ENCODE data around the gene MT1A.

DNA sequence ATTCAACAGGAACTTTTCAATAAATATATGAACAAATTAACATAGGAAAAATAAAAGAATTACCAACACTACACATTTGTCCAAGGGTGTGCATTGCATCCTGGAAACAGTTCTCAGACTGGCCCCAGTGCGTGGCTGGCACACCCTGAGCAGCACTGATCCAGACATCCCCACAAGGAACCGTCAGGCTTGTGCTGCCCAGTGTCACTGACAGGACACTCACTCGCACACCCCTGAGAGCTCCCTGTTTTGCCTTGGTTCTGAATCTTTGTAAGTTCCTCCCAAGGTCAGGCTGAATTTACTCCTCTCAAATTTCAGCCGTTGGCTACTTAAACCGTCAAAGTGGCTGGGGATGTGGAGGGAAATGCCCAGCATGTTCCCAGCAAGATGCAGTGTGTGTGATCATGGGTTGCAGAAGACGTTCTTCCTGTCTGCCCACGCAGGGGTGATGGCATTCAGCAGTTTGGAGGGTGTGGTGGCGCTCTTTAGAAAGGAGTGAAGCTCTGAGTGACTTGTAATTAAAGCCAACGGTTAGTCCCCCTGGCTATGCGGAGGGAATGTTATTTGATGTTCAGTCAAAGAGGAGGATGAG lies 28.4 kb upstream of the MT1A start:
- no peak for TF ChIP-seq SNAI2 (CRISPR knock-in tag; IDR thresholded peaks at IDR 0.05)
- 0 out of 2 replicates have a peak, but pooled peaks have one; percentile 32 for TF ChIP-seq ZFP3 (CRISPR knock-in tag; IDR thresholded peaks at IDR 0.05)
- TF ChIP-seq ZFP30 (CRISPR knock-in tag; IDR thresholded peaks at IDR 0.05), result no peak
- TF ChIP-seq, protein P1, sequence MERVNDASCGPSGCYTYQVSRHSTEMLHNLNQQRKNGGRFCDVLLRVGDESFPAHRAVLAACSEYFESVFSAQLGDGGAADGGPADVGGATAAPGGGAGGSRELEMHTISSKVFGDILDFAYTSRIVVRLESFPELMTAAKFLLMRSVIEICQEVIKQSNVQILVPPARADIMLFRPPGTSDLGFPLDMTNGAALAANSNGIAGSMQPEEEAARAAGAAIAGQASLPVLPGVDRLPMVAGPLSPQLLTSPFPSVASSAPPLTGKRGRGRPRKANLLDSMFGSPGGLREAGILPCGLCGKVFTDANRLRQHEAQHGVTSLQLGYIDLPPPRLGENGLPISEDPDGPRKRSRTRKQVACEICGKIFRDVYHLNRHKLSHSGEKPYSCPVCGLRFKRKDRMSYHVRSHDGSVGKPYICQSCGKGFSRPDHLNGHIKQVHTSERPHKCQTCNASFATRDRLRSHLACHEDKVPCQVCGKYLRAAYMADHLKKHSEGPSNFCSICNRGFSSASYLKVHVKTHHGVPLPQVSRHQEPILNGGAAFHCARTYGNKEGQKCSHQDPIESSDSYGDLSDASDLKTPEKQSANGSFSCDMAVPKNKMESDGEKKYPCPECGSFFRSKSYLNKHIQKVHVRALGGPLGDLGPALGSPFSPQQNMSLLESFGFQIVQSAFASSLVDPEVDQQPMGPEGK (CRISPR knock-in tag; IDR thresholded peaks at IDR 0.05; ENCODE audit: borderline replicate concordance), result no peak
- no peak for TF ChIP-seq ESRRG (CRISPR knock-in tag; IDR thresholded peaks at IDR 0.05)
